ENCODE results near the gene POU2F3. TPM values are rescaled to one million over a fixed set of nuclear protein-coding genes. Genes with fewer than 3 reads are reported as not detected.

POU2F3 gene
- total and polyA plus RNA-seq, 2 experiments from 2014 or later: not detected

DNA sequence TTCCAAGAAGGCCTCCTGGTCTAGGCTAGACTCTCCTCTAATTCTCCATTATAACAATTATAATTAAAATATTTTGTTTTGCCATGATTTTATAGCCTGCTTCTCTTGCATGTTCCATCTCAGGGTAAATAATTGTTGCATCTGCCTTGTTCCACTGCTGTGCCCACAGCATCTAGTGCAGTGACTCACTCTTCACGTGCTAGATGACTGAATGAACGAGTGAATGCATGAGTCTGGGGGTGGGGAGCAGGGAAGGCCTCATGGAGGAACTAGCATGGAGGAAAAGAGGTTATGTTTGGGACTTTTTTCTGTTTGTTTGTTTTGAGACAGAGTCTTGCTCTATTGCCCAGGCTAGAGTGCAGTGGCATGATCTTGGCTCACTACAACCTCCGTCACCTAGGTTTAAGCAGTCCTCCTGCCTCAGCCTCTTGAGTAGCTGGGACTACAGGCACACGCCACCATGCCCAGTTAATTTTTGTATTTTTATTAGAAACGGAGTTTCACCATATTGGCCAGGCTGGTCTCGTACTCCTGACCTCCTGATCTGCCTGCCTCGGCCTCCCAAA is 34.3 kb upstream of the POU2F3 start:
- no peak overlapping the region for H2AFZ ChIP-seq
- WGBS (ENCODE audit: low lambda C conversion rate, missing lambda C conversion rate): 90% methylated on average over 7 of the region's 7 CpGs

DNA sequence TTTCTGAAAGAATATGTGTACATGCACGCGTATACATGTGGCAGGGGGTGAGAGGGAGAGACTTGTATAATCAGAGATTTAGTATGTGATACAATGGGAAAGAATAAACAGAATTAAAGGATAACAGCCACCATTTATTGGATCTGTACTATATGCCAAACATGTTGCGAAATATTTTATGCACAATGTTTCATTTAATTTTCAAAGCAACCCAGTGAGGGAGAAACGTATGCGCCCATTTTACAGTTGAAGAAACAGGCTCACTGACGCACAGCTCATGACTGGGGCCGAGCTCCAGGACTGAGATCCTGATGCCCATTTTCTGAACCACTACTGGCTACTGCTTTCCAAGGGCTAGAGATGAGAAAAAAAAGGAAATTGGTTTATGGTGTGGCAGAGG is 32.4 kb upstream of the POU2F3 start:
- Histone ChIP-seq H3K27ac (peak overlapping the region; percentile 96), H4K20me1 (ENCODE audit: insufficient read depth, poor library complexity, severe bottlenecking) (no peaks in the 10 kb centered on the region), H3K4me1 (ENCODE audit: insufficient read depth) (peaks cover 29% of the 10 kb centered on the region), H3K27me3 (no peaks in the 10 kb centered on the region), H3K9me2 (replicated peaks; ENCODE audit: insufficient read depth) (no peaks in the 10 kb centered on the region), H3K9me3 (ENCODE audit: low read depth) (no peaks in the 10 kb centered on the region), H3K4me3 (no peak overlapping the region), H3K4me2 (peak overlapping the region; percentile 13), H3K36me3 (replicated peaks; ENCODE audit: insufficient read depth, low read depth) (no peaks in the 10 kb centered on the region), H3K79me2 (peaks cover 16% of the 10 kb centered on the region), H2AFZ (no peak overlapping the region)
- 84% methylated on average over 7 of the region's 7 CpGs for WGBS (ENCODE audit: low lambda C conversion rate, missing lambda C conversion rate)
- no peak for TF ChIP-seq EZH2phosphoT487 (IDR thresholded peaks at IDR 0.05; ENCODE audit: low read depth, severe bottlenecking, unreplicated experiment)
- TF ChIP-seq, protein P1, sequence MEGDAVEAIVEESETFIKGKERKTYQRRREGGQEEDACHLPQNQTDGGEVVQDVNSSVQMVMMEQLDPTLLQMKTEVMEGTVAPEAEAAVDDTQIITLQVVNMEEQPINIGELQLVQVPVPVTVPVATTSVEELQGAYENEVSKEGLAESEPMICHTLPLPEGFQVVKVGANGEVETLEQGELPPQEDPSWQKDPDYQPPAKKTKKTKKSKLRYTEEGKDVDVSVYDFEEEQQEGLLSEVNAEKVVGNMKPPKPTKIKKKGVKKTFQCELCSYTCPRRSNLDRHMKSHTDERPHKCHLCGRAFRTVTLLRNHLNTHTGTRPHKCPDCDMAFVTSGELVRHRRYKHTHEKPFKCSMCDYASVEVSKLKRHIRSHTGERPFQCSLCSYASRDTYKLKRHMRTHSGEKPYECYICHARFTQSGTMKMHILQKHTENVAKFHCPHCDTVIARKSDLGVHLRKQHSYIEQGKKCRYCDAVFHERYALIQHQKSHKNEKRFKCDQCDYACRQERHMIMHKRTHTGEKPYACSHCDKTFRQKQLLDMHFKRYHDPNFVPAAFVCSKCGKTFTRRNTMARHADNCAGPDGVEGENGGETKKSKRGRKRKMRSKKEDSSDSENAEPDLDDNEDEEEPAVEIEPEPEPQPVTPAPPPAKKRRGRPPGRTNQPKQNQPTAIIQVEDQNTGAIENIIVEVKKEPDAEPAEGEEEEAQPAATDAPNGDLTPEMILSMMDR (IDR thresholded peaks at IDR 0.05; ENCODE audit: poor library complexity): no peak
- no peak for TF ChIP-seq EZH2 (IDR thresholded peaks at IDR 0.05; ENCODE audit: borderline replicate concordance)
- no peak for DNase-seq (ENCODE audit: low spot score)

More for the DNA sequence above, 34.3 kb upstream of the POU2F3 start:
- no peaks in the 10 kb centered on the region for H4K20me1 ChIP-seq (ENCODE audit: insufficient read depth, poor library complexity, severe bottlenecking)
- no peak overlapping the region for H3K27ac ChIP-seq
- H3K79me2 ChIP-seq: peaks cover 3% of the 10 kb centered on the region
- DNase-seq (ENCODE audit: low spot score): no peak
- H3K27me3 ChIP-seq: no peaks in the 10 kb centered on the region
- H3K9me3 ChIP-seq (ENCODE audit: low read depth): no peaks in the 10 kb centered on the region
- H3K4me1 ChIP-seq (ENCODE audit: insufficient read depth): peaks cover 34% of the 10 kb centered on the region
- H3K36me3 ChIP-seq (replicated peaks; ENCODE audit: insufficient read depth, low read depth): no peaks in the 10 kb centered on the region
- no peak for TF ChIP-seq EZH2phosphoT487 (IDR thresholded peaks at IDR 0.05; ENCODE audit: low read depth, severe bottlenecking, unreplicated experiment)
- TF ChIP-seq EZH2 (IDR thresholded peaks at IDR 0.05; ENCODE audit: borderline replicate concordance): no peak
- TF ChIP-seq, protein P1 (IDR thresholded peaks at IDR 0.05; ENCODE audit: poor library complexity): no peak
- H3K4me2 ChIP-seq: no peak overlapping the region
- H3K9me2 ChIP-seq (replicated peaks; ENCODE audit: insufficient read depth): no peaks in the 10 kb centered on the region
- no peak overlapping the region for H3K4me3 ChIP-seq

DNA sequence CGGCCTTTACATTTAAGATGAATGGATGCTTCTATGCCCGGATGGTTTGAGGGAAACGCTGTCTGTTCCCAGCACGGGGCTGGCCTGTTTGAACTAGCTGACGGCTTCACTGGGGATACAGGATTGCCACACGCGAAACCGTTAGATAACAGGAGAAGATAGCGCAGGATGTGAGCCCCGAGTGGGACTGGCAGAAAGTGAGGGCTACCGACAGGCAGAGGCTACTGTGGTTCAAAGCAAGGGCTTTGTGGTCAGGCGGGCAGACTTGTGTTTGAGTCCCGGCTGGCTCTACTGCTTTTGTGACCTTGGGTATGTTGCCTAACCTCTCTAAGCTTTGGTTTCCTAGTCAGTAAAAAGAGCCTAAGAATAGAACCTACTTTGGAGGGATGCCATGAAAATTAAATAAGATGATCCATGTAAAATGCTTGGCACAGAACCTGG is 31.9 kb upstream of the POU2F3 start:
- H3K4me2 ChIP-seq: peak overlapping the region; percentile 13
- 46% methylated on average over 13 of the region's 13 CpGs for WGBS (ENCODE audit: low lambda C conversion rate, missing lambda C conversion rate)
- peaks cover 21% of the 10 kb centered on the region for H3K79me2 ChIP-seq
- H3K9me3 ChIP-seq (ENCODE audit: low read depth): no peaks in the 10 kb centered on the region
- TF ChIP-seq, protein P1 (IDR thresholded peaks at IDR 0.05; ENCODE audit: poor library complexity): no peak
- TF ChIP-seq EZH2phosphoT487 (IDR thresholded peaks at IDR 0.05; ENCODE audit: low read depth, severe bottlenecking, unreplicated experiment): no peak
- no peak for TF ChIP-seq EZH2 (IDR thresholded peaks at IDR 0.05; ENCODE audit: borderline replicate concordance)
- no peak for DNase-seq (ENCODE audit: low spot score)
- H4K20me1 ChIP-seq (ENCODE audit: insufficient read depth, poor library complexity, severe bottlenecking): no peaks in the 10 kb centered on the region
- no peaks in the 10 kb centered on the region for H3K27me3 ChIP-seq
- no peak overlapping the region for H2AFZ ChIP-seq
- no peaks in the 10 kb centered on the region for H3K9me2 ChIP-seq (replicated peaks; ENCODE audit: insufficient read depth)
- H3K4me3 ChIP-seq: no peak overlapping the region
- peak overlapping the region; percentile 96 for H3K27ac ChIP-seq
- H3K36me3 ChIP-seq (replicated peaks; ENCODE audit: insufficient read depth, low read depth): no peaks in the 10 kb centered on the region
- H3K4me1 ChIP-seq (ENCODE audit: insufficient read depth): peaks cover 32% of the 10 kb centered on the region
